HCT116 (cell line): ENCODE data around the gene RYR2.

Source experiments
- ATF3 ChIP-seq: IDR thresholded peaks from 2 replicates; pipeline ENCODE4 v1.6.1; 2012
- CBX3 ChIP-seq: IDR thresholded peaks from 2 replicates; pipeline ENCODE4 v1.6.1; 2012; ENCODE audit warnings: low read depth
- CTCF ChIP-seq, 3 experiments: fragments of 200-600 bp in 1 of 3; sonication (generic) in 1 of 3; IDR thresholded peaks in 2 of 3; conservative IDR thresholded peaks in 1 of 3; 2 replicates each; pipeline ENCODE4 v1.5.1; 2012 to 2017; ENCODE audit warnings: low read depth in 2 of 3, low read length in 2 of 3, antibody characterized with exemption in 1 of 3, borderline replicate concordance in 1 of 3, control low read depth in 1 of 3, mild to moderate bottlenecking in 1 of 3, mixed read lengths in 1 of 3, mixed run types in 1 of 3, moderate library complexity in 1 of 3; ENCODE audit not compliant: insufficient read depth in 1 of 3
- EZH2 ChIP-seq: fragments of 200-600 bp; sonication (generic); IDR thresholded peaks from 2 replicates; pipeline ENCODE4 v1.6.1; 2017; ENCODE audit warnings: antibody characterized with exemption, mixed run types
- EZH2phosphoT487 ChIP-seq: fragments of 200-600 bp; IDR thresholded peaks from 2 replicates; pipeline ENCODE4 v1.6.1; 2018; ENCODE audit warnings: antibody characterized with exemption, borderline replicate concordance
- FOSL1 ChIP-seq: IDR thresholded peaks from 2 replicates; pipeline ENCODE4 v1.6.1; 2012; ENCODE audit warnings: low read depth
- JUND ChIP-seq: IDR thresholded peaks from 2 replicates; pipeline ENCODE4 v1.6.1; 2012
- MAX ChIP-seq: IDR thresholded peaks from 2 replicates; pipeline ENCODE4 v1.6.1; 2012
- POLR2AphosphoS5 ChIP-seq: IDR thresholded peaks from 2 replicates; pipeline ENCODE4 v1.6.1; 2011; ENCODE audit warnings: mild to moderate bottlenecking, low read depth, low read length, moderate library complexity
- RAD21 ChIP-seq: IDR thresholded peaks from 2 replicates; pipeline ENCODE4 v1.6.1; 2012; ENCODE audit warnings: low read depth, mild to moderate bottlenecking
- REST ChIP-seq: IDR thresholded peaks from 2 replicates; pipeline ENCODE4 v1.6.1; 2012; ENCODE audit warnings: low read depth
- SP1 ChIP-seq: IDR thresholded peaks from 2 replicates; pipeline ENCODE4 v1.6.1; 2012; ENCODE audit warnings: low read depth
- SRF ChIP-seq: IDR thresholded peaks from 2 replicates; pipeline ENCODE4 v1.6.1; 2012; ENCODE audit warnings: low read depth
- YY1 ChIP-seq: IDR thresholded peaks from 2 replicates; pipeline ENCODE4 v1.6.1; 2011; ENCODE audit warnings: low read length, low read depth, moderate library complexity, mild to moderate bottlenecking; ENCODE audit not compliant: insufficient replicate concordance; ENCODE audit errors: extremely low read depth

- TF ChIP-seq POLR2AphosphoS5 = no peak
- no peak for TF ChIP-seq CTCF (IDR thresholded peaks at IDR 0.05 in 2 of 3, conservative IDR thresholded peaks at IDR 0.05 in 1 of 3; ENCODE audit: borderline replicate concordance in 1 of 3, insufficient read depth in 1 of 3, low read depth in 2 of 3, low read length in 2 of 3)
- TF ChIP-seq SP1 = no peak
- no peak for TF ChIP-seq EZH2
- no peak for TF ChIP-seq REST
- no peak for TF ChIP-seq JUND
- no peak for TF ChIP-seq YY1
- TF ChIP-seq RAD21 = no peak
- TF ChIP-seq EZH2phosphoT487 = no peak
- TF ChIP-seq ATF3 = no peak
- no peak for TF ChIP-seq FOSL1
- TF ChIP-seq CBX3 = no peak
- TF ChIP-seq MAX = no peak
- TF ChIP-seq SRF = no peak
These were observed 671.9 kb downstream of the RYR2 start for GRCh38 chr1:237713916-237714315.
